Testis (tissue), 3 donors: ENCODE measurements around the gene SPTBN4. TPM values are rescaled to one million over a fixed set of nuclear protein-coding genes. Genes with fewer than 3 reads are reported as not detected.

Experiments
- DNase-seq: peaks from one replicate; pipeline ENCODE4 v3.0.0-alpha.2; 2019
- H3K27ac ChIP-seq, 2 donors: fragments of 200-600 bp; sonication (generic); one replicate each; pipeline ENCODE4 v1.5.1; 2019
- H3K27me3 ChIP-seq: fragments of 200-600 bp; sonication (generic); one replicate; pipeline ENCODE4 v1.5.1; 2019
- H3K36me3 ChIP-seq: fragments of 200-600 bp; sonication (generic); one replicate; pipeline ENCODE4 v1.5.1; 2017; ENCODE audit warnings: low read depth; ENCODE audit errors: missing control alignments
- H3K4me1 ChIP-seq: fragments of 200-600 bp; sonication (generic); one replicate; pipeline ENCODE4 v1.5.1; 2019
- H3K4me3 ChIP-seq, 2 donors: fragments of 200-600 bp; sonication (generic); one replicate each; pipeline ENCODE4 v1.5.1; 2017 to 2019
- H3K9me3 ChIP-seq: fragments of 200-600 bp; sonication (generic); one replicate; pipeline ENCODE4 v1.5.1; 2017
- CTCF ChIP-seq, 3 experiments: fragments of 450-650 bp in 2 of 3; fragments of 200-600 bp in 1 of 3; sonication (generic) in 1 of 3; IDR thresholded peaks; one replicate each; pipeline ENCODE4 v1.5.1; 2016 to 2019; ENCODE audit warnings: antibody characterized with exemption in 3 of 3, mild to moderate bottlenecking in 2 of 3, moderate library complexity in 1 of 3
- POLR2A ChIP-seq: fragments of 450-650 bp; IDR thresholded peaks from one replicate; pipeline ENCODE4 v1.6.1; 2017; ENCODE audit warnings: antibody characterized with exemption, mild to moderate bottlenecking, moderate library complexity
- WGBS, 2 donors: methylation state at CpG; one replicate each; pipeline ENCODE4 v1.1.5; 2018; 5-methylcytosine and 5-hydroxymethylcytosine counted together
- intact Hi-C: fragments of 100-400 bp; cut with DNase I; formaldehyde crosslinking; loops from one replicate; pipeline ENCODE4 v1.15.1; 2023; ENCODE audit warnings: low total_unique reads
- polyA plus RNA-seq: library from polyadenylated mRNA; stranded (reverse); fragments of 350-450 nt; fragmentation: Illumina TruSeq; extraction: RNeasy Lipid Tissue Mini Kit (QIAGEN cat#74804); gene quantifications from one replicate; pipeline ENCODE4 v1.2.3, GENCODE V29; 2014; ENCODE audit warnings: low read depth, low replicate concordance; ENCODE audit not compliant: insufficient read depth
- total RNA-seq, 2 donors: library from RNA; depleted of rRNA; stranded (reverse); fragments of >200 nt; gene quantifications; one replicate each; pipeline ENCODE4 v1.2.3, GENCODE V29; 2016

The SPTBN4 gene
- total and polyA plus RNA-seq, 3 donors from 2014 or later, result 7.2 to 27.9 (median 18.3) TPM

DNA sequence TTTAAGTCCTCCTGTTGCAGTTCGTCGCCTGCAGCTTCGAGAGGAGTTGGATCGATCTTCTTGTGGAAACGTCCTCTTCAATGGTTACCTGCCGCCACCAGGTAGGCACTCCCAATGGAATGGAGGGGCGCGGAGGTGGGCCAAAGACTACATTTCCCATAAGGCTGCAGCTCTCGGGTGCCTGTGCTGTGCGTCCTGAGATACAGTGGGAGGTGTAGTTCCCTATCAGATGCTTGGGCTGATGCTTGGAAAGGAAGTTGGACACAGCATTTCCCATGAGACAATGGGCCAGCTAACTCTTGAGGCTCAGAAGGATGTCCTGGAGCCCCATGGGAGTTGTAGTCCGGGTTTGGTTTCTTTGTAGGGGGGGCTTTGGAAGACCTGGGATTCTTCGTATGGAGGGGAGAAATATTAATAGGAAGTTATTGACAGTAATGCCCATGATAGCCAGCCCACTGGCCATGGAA lies 111.7 kb downstream of the SPTBN4 start:
- Histone ChIP-seq H3K9me3 (no peaks in the 10 kb centered on the region), H3K4me1 (no peaks in the 10 kb centered on the region), H3K36me3 (no peaks in the 10 kb centered on the region), H3K27me3 (no peaks in the 10 kb centered on the region), H3K4me3 (no peak overlapping the region), H3K27ac (no peak overlapping the region)
- no peak for TF ChIP-seq CTCF (IDR thresholded peaks at IDR 0.05)
- TF ChIP-seq POLR2A, result no peak
- peak; percentile 75 for DNase-seq
- intact Hi-C loops, result no loop called here
- 71 to 73% methylated on average over 12 of the region's 12 CpGs for WGBS, 2 donors

GRCh38 chr19:40580619-40581018 lies 113.8 kb downstream of the SPTBN4 start:
- intact Hi-C loops, result no loop called here
- no peaks in the 10 kb centered on the region for H3K27me3 ChIP-seq
- DNase-seq, result no peak
- 95 to 97% methylated on average over 9 to 13 of the region's 13 CpGs for WGBS, 2 donors
- TF ChIP-seq POLR2A, result no peak
- no peak for TF ChIP-seq CTCF (IDR thresholded peaks at IDR 0.05)
- H3K4me1 ChIP-seq, result no peaks in the 10 kb centered on the region
- H3K36me3 ChIP-seq, result no peaks in the 10 kb centered on the region
- no peak overlapping the region for H3K4me3 ChIP-seq
- H3K27ac ChIP-seq, result no peak overlapping the region
- no peaks in the 10 kb centered on the region for H3K9me3 ChIP-seq

DNA sequence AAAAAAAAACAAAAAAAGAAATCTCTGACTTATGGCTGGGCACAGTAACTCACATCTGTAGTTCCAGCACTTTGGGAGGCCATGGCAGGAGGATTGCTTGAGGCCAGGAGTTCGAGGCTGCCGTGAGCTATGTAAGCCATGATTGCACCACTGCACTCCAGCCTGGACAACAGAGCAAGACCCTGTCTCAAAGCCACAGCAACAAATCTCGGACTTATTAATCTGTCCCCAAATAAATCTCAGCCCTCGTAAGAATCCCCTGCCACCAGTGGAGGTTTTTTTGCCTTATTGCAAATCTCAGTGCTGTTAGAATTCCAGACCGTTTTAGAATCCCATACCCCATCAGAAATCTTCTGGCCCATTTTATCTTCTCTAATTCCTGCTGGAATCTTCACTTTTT lies 114.7 kb downstream of the SPTBN4 start:
- intact Hi-C loops, result no loop called here
- 94 to 98% methylated on average over 5 of the region's 5 CpGs for WGBS, 2 donors
- Histone ChIP-seq H3K36me3 (no peaks in the 10 kb centered on the region), H3K9me3 (no peaks in the 10 kb centered on the region), H3K27ac (no peak overlapping the region), H3K27me3 (no peaks in the 10 kb centered on the region), H3K4me3 (no peak overlapping the region), H3K4me1 (no peaks in the 10 kb centered on the region)
- DNase-seq, result no peak
- no peak for TF ChIP-seq POLR2A

- H3K36me3 ChIP-seq, result no peaks in the 10 kb centered on the region
- DNase-seq, result no peak
- H3K27ac ChIP-seq, result no peak overlapping the region
- H3K4me3 ChIP-seq, result no peak overlapping the region
- TF ChIP-seq POLR2A (no peak), CTCF (IDR thresholded peaks at IDR 0.05) (no peak)
- H3K9me3 ChIP-seq, result no peaks in the 10 kb centered on the region
- H3K4me1 ChIP-seq, result no peaks in the 10 kb centered on the region
- no peaks in the 10 kb centered on the region for H3K27me3 ChIP-seq
- intact Hi-C loops, result no loop called here
- 94 to 97% methylated on average over 2 of the region's 2 CpGs for WGBS, 2 donors
Measured at GRCh38 chr19:40582467-40582866, 115.7 kb downstream of the SPTBN4 start.

- TF ChIP-seq POLR2A (no peak), CTCF (IDR thresholded peaks at IDR 0.05) (no peak)
- no peaks in the 10 kb centered on the region for H3K9me3 ChIP-seq
- H3K4me3 ChIP-seq, result no peak overlapping the region
- no peaks in the 10 kb centered on the region for H3K36me3 ChIP-seq
- H3K4me1 ChIP-seq, result no peaks in the 10 kb centered on the region
- H3K27ac ChIP-seq, result no peak overlapping the region
- intact Hi-C loops, result no loop called here
- 85 to 92% methylated on average over 11 to 14 of the region's 14 CpGs for WGBS, 2 donors
- no peak for DNase-seq
- no peaks in the 10 kb centered on the region for H3K27me3 ChIP-seq
Measured at GRCh38 chr19:40583283-40583682, 116.5 kb downstream of the SPTBN4 start.
